LNCaP clone FGC (cell line): Measurements from ENCODE around the gene ICAM5.
A peak's percentile ranks its signal among the peaks of the same experiment; 100 is the strongest.
"Not testable (repeated sequence)": the region's sequence is repeated elsewhere in the genome, so short reads cannot be mapped to it uniquely, and the experiment has no call there.

Experiments
- DNase-seq: peaks from one replicate; pipeline ENCODE4 v3.0.0-alpha.2; 2011; ENCODE audit warnings: low read depth
- H3K4me3 ChIP-seq: 2 replicates; pipeline ENCODE4 v1.5.1; 2011; ENCODE audit warnings: mild to moderate bottlenecking, low read depth, low read length, control low read depth
- TF ChIP-seq, protein P1 (sequence below): IDR thresholded peaks from 2 replicates; pipeline ENCODE4 v1.5.1; 2012; ENCODE audit warnings: mild to moderate bottlenecking; ENCODE audit not compliant: control insufficient read depth, insufficient read depth; ENCODE audit errors: extremely low read depth

Gene ICAM5

DNA sequence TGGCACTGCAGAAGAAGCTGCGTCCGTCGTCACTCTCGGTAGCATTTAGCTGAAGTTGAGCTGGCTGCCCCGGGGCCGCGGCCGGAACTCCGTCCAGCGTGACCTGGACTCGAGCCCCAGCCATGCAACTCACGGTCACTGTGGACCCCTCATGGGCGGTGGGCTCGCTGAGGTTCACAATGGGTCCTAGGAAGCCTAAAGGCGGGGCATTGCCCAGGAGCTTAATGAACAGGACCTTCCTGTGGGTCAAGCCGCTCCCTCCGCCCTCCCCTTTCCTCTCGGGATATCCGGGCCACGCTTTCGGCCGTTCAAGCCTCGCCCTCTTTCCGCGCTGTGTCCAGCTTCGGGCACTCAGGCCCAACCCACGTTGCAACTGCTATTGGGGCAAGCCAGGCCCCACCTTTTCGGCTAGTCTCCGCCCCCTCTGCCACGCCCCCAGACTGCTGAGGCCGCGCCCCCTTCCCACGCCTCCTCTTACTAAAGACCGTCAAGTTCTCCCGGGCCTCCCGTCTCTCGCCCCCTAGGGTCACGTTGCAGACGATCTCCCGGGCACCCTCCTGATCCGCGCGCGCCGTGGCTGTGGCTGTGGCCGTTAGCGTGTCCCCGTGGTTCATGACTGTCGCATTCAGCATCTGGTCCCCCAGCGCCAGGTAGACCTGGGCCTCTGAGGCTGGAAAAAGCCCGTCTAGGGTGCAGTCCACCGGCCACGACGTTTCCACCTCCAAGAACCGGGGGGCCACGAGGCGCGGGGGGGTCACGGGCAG lies 45.0 kb downstream of the ICAM5 start:
- peak overlapping the region; percentile 91 for H3K4me3 ChIP-seq
- peak; percentile 94 for DNase-seq

DNA sequence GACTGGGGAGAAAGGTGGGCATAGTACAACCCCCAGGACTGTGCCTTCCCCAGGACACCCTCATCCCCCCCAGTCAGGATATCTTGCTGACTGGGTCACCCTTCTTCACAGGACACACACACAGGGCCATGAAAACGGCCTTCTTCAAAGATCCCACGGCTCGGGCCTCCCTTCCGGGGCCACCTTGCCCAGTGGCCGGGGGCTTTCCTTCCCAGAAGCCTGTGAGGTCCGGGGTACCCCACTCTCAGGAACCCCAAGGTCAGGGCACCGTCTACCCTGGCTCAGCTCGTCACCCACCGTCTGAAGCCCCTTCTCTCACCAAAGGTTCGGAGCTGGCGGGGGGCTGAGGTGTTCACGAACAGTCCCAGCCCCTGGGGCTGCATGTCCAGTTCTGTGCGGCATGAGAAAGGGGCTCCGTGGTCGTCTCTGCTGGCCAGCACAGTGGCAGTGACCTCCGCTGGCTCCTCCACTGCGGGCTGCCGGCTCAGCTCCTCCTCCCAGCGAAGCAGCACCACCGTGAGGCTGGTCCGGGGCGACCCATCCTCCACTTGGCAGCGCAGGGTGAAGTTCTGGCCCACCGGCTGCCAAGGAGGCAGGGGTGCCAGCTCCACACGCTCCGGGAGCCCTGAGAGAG lies 45.7 kb downstream of the ICAM5 start:
- TF ChIP-seq, protein P1, sequence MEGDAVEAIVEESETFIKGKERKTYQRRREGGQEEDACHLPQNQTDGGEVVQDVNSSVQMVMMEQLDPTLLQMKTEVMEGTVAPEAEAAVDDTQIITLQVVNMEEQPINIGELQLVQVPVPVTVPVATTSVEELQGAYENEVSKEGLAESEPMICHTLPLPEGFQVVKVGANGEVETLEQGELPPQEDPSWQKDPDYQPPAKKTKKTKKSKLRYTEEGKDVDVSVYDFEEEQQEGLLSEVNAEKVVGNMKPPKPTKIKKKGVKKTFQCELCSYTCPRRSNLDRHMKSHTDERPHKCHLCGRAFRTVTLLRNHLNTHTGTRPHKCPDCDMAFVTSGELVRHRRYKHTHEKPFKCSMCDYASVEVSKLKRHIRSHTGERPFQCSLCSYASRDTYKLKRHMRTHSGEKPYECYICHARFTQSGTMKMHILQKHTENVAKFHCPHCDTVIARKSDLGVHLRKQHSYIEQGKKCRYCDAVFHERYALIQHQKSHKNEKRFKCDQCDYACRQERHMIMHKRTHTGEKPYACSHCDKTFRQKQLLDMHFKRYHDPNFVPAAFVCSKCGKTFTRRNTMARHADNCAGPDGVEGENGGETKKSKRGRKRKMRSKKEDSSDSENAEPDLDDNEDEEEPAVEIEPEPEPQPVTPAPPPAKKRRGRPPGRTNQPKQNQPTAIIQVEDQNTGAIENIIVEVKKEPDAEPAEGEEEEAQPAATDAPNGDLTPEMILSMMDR, result no peak
- H3K4me3 ChIP-seq, result peak overlapping the region; percentile 91
- DNase-seq, result no peak

More for the DNA sequence above, 45.0 kb downstream of the ICAM5 start:
- TF ChIP-seq, protein P1, result no peak

DNA sequence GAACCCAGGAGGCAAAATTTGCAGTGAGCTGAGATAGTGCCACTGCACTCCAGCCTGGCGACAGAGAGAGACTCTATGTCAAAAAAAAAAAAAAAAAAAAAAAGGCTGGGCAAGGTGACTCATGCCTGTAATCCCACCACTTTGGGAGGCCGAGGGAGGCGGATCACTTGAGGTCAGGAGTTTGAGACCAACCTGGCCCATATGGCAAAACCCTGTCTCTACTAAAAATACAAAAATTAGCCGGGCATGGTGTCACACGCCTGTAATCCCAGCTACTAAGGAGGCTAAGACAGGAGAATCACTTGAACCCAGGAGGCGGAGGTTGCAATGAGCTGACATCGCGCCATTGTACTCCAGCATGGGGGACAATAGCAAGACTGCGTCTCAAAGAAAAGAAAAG lies 47.0 kb downstream of the ICAM5 start:
- not testable (repeated sequence) for DNase-seq, H3K4me3 ChIP-seq

DNA sequence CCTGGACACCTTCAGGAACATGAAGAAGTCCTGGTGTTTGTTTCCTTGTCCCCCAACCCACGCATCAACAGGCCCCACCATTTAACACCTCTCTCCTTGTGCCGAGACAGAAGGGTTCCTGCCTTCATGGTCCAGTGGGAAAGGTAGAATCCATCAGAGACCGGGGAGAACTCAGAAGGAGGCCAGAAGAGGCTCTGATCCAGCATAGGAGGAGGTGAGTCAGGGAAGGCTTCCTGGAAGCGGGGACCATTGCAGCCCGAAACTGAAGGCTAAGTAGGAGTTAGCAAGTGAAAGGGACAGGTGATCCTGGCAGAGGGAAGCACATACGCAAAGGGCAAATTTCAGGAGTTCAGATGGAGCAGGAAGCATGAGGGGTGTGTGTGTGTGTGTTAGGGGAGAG lies 49.2 kb downstream of the ICAM5 start:
- H3K4me3 ChIP-seq, result no peak overlapping the region
- TF ChIP-seq, protein P1, result no peak
- DNase-seq, result no peak

DNA sequence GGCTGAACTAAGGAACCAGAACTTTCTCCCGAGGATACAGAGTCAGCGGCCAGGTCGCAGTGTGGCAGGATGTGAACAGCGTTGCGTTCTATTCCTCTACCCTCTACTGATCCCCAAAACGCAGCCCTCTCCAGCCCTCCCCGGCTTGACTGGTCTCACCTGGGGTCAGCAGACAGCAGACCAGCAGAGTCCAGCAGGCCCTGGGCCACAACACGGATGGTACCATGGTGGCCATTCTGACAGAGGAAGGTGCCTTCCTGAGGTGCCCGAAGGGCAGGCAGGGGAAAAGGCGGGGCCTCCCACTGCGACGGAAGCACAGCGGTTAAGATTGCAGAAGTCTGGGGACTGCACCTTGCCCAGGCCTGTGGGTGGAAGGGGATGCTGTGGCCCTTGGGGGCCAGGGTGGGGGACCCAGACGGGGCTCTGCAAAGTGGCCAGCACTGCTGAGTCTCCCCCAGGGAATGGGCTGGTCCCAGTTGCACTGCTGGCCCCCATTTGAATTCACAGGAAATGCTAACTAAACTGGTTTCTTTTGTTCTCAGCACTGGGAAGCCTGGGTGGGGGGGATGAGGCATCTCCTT lies 49.7 kb downstream of the ICAM5 start, which contains the start of gene ICAM3:
Gene ICAM3 (minus strand): TSS at position 245 of the 581 bp plus-strand sequence. CDS start 10 bp downstream, at position 235.
- no peak within 1 kb of the TSS for H3K4me3 ChIP-seq
- DNase-seq, result no peak
- TF ChIP-seq, protein P1, result no peak

DNA sequence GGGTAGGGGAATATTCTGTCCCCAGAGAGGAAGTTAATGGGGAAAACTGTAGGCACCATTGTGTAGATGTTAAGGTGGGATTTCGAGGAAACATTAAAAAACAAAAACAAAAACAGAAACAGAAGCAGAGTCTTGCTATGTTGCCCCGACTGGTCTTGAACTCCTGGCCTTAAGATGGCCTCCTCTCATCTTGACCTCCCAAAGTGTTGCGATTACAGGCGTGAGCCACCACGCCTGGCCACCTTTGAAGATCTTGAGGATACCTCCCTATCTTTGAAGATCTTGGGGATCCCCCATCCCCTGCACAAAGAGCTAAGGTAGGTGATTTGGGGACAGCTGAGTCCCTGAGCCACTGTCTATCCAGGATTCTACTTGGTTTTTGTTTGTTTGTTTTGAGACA lies 50.2 kb downstream of the ICAM5 start:
- TF ChIP-seq, protein P1, result no peak
- H3K4me3 ChIP-seq, result no peak overlapping the region
- no peak for DNase-seq

DNA sequence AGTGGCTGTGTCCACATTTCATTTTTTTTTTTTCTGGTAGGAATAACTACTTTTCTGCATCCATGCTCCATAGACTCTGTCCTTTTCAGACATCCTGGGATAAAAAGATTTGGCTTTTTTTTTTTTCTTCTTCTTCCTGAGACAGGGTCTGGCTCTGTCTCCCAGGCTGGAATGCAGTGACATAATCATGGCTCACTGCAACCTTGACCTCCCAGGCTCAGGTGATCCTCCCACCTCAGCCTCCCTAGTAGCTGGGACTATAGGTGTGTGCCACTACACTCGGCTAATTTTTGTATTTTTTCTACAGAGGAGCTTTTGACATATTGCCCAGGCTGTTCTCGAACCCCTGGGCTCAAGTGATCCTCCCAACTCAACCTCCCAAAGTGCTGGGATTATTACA lies 53.7 kb downstream of the ICAM5 start:
- no peak overlapping the region for H3K4me3 ChIP-seq
- TF ChIP-seq, protein P1, result no peak
- no peak for DNase-seq
